B cell (primary cell): ENCODE measurements around the gene SUSD2.

Source experiments
- CTCF ChIP-seq: fragments of 200-600 bp; IDR thresholded peaks from one replicate; pipeline ENCODE4 v1.8.0; 2022; ENCODE audit warnings: antibody characterized with exemption, mild to moderate bottlenecking
- EZH2 ChIP-seq: IDR thresholded peaks from 2 replicates; pipeline ENCODE4 v1.6.1; 2012; ENCODE audit warnings: borderline replicate concordance, low read depth, mild to moderate bottlenecking, moderate library complexity, low read length; ENCODE audit not compliant: insufficient read depth, poor library complexity, severe bottlenecking

GRCh38 chr22:24185501-24186351 lies 4.4 kb downstream of the SUSD2 start:
- TF ChIP-seq CTCF = no peak
- no peak for TF ChIP-seq EZH2
